NB4 (cell line): ENCODE data around the gene AP1G2.

Source experiments
- CTCF ChIP-seq: IDR thresholded peaks from one replicate; pipeline ENCODE4 v1.5.1; 2012; ENCODE audit warnings: low read depth, low read length
- MAX ChIP-seq: IDR thresholded peaks from 2 replicates; pipeline ENCODE4 v1.6.1; 2011; ENCODE audit warnings: low read depth, low read length
- POLR2A ChIP-seq: IDR thresholded peaks from 2 replicates; pipeline ENCODE4 v1.6.1; 2011; ENCODE audit warnings: mild to moderate bottlenecking; ENCODE audit not compliant: insufficient read length; ENCODE audit errors: extremely low read depth

- TF ChIP-seq CTCF (no peak), POLR2A (no peak), MAX (no peak)
Observed at GRCh38 chr14:23601845-23602180, 34.2 kb upstream of the AP1G2 start.
